ENCODE data around the gene CFAP221. TPM values are rescaled to one million over a fixed set of nuclear protein-coding genes. Genes with fewer than 3 reads are reported as not detected.
A peak's percentile ranks its signal among the peaks of the same experiment; 100 is the strongest.

The CFAP221 gene
- total RNA-seq, 1 donor from 2014 or later = 0.61 TPM

- peaks cover 10% of the 10 kb centered on the region for H3K27me3 ChIP-seq (ENCODE audit: insufficient read depth, low read length)
- Mint-ChIP-seq H3K36me3 (ENCODE audit: low read depth, unreplicated experiment) (peaks cover 2% of the 10 kb centered on the region), H3K4me3 (ENCODE audit: unreplicated experiment) (no peak overlapping the region), H3K27me3 (ENCODE audit: low read depth, unreplicated experiment) (peaks cover 18% of the 10 kb centered on the region), H3K4me1 (ENCODE audit: low read depth, unreplicated experiment) (peaks cover 10% of the 10 kb centered on the region), H3K9me3 (ENCODE audit: unreplicated experiment) (no peaks in the 10 kb centered on the region), H3K27ac (ENCODE audit: unreplicated experiment) (no peak overlapping the region)
- no peak overlapping the region for H3K27ac ChIP-seq (ENCODE audit: low read depth, low read length)
- no peak overlapping the region for H3K4me3 ChIP-seq (ENCODE audit: insufficient read depth, low read depth, low read length)
- H3K36me3 ChIP-seq (ENCODE audit: insufficient read depth, low read length) = no peaks in the 10 kb centered on the region
- H3K79me2 ChIP-seq (ENCODE audit: insufficient read depth, low read length) = no peaks in the 10 kb centered on the region
- DNase-seq (ENCODE audit: low read depth) = peak; percentile 41
- H3K4me2 ChIP-seq (ENCODE audit: low read length) = peak overlapping the region; percentile 47
- TF ChIP-seq, protein P1, sequence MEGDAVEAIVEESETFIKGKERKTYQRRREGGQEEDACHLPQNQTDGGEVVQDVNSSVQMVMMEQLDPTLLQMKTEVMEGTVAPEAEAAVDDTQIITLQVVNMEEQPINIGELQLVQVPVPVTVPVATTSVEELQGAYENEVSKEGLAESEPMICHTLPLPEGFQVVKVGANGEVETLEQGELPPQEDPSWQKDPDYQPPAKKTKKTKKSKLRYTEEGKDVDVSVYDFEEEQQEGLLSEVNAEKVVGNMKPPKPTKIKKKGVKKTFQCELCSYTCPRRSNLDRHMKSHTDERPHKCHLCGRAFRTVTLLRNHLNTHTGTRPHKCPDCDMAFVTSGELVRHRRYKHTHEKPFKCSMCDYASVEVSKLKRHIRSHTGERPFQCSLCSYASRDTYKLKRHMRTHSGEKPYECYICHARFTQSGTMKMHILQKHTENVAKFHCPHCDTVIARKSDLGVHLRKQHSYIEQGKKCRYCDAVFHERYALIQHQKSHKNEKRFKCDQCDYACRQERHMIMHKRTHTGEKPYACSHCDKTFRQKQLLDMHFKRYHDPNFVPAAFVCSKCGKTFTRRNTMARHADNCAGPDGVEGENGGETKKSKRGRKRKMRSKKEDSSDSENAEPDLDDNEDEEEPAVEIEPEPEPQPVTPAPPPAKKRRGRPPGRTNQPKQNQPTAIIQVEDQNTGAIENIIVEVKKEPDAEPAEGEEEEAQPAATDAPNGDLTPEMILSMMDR (IDR thresholded peaks at IDR 0.05; ENCODE audit: insufficient read depth, low read depth, low read length) = peak; percentile 95
- TF ChIP-seq EZH2 (IDR thresholded peaks at IDR 0.05; ENCODE audit: insufficient read depth, low read length) = no peak
- peak; percentile 75 for FAIRE-seq
- no peak overlapping the region for H3K9ac ChIP-seq (ENCODE audit: low read length)
- no peak overlapping the region for H2AFZ ChIP-seq (ENCODE audit: low read depth, low read length)
- peaks cover 9% of the 10 kb centered on the region for H3K4me1 ChIP-seq (ENCODE audit: insufficient read depth, low read length)
- H3K9me3 ChIP-seq (ENCODE audit: insufficient read depth, low read depth, low read length) = no peaks in the 10 kb centered on the region
- H4K20me1 ChIP-seq (ENCODE audit: insufficient read depth, low read length) = no peaks in the 10 kb centered on the region
Measured at GRCh38 chr2:119641562-119642258, 97.5 kb downstream of the CFAP221 start.

DNA sequence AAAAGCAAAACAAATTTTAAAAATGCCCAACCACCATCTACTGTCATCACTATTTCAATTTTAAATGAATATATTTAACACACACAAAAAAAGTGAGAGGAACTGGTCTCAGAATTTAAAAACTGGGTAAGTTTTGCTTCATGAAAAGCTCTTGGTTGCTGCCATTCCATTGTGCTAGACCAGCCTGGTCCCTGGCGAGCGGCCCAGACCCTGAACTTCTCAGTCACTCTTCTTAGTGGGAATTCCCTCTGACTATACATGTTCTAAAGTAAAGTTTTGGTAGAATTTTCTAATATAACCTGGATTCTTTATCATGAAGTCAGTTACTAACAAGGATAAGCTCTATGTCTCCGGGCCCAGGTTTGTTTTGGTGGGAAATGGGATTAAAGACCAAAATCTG lies 99.9 kb downstream of the CFAP221 start:
- no peak overlapping the region for H3K4me3 ChIP-seq (ENCODE audit: insufficient read depth, low read depth, low read length)
- H2AFZ ChIP-seq (ENCODE audit: low read depth, low read length) = no peak overlapping the region
- H3K9me3 Mint-ChIP-seq (ENCODE audit: unreplicated experiment) = peaks cover 2% of the 10 kb centered on the region
- peaks cover under 1% of the 10 kb centered on the region for H3K9me3 ChIP-seq (ENCODE audit: insufficient read depth, low read depth, low read length)
- no peak overlapping the region for H3K27ac ChIP-seq (ENCODE audit: low read depth, low read length)
- H3K4me2 ChIP-seq (ENCODE audit: low read length) = no peak overlapping the region
- peaks cover 9% of the 10 kb centered on the region for H3K4me1 ChIP-seq (ENCODE audit: insufficient read depth, low read length)
- no peak for TF ChIP-seq EZH2 (IDR thresholded peaks at IDR 0.05; ENCODE audit: insufficient read depth, low read length)
- TF ChIP-seq, protein P1 (IDR thresholded peaks at IDR 0.05; ENCODE audit: insufficient read depth, low read depth, low read length) = no peak
- H3K27ac Mint-ChIP-seq (ENCODE audit: unreplicated experiment) = no peak overlapping the region
- DNase-seq (ENCODE audit: low read depth) (peak; percentile 58), FAIRE-seq (no peak)
- H3K27me3 Mint-ChIP-seq (ENCODE audit: low read depth, unreplicated experiment) = peaks cover 11% of the 10 kb centered on the region
- H3K79me2 ChIP-seq (ENCODE audit: insufficient read depth, low read length) = no peaks in the 10 kb centered on the region
- peaks cover 3% of the 10 kb centered on the region for H3K36me3 Mint-ChIP-seq (ENCODE audit: low read depth, unreplicated experiment)
- peaks cover 10% of the 10 kb centered on the region for H3K27me3 ChIP-seq (ENCODE audit: insufficient read depth, low read length)
- H3K9ac ChIP-seq (ENCODE audit: low read length) = no peak overlapping the region
- no peaks in the 10 kb centered on the region for H3K36me3 ChIP-seq (ENCODE audit: insufficient read depth, low read length)
- H4K20me1 ChIP-seq (ENCODE audit: insufficient read depth, low read length) = no peaks in the 10 kb centered on the region
- H3K4me3 Mint-ChIP-seq (ENCODE audit: unreplicated experiment) = no peak overlapping the region
- peaks cover 5% of the 10 kb centered on the region for H3K4me1 Mint-ChIP-seq (ENCODE audit: low read depth, unreplicated experiment)

All from astrocyte (in vitro differentiated cells and primary cell).